OCI-LY1 (cell line): ENCODE measurements around the gene LRIF1.

Source experiments
- EZH2 ChIP-seq: fragments of 200-600 bp; sonication (generic), shearing (Covaris generic); IDR thresholded peaks from 2 replicates; pipeline ENCODE4 v1.8.0; 2017; ENCODE audit warnings: borderline replicate concordance, mixed run types, mild to moderate bottlenecking, antibody characterized with exemption, low read length, moderate library complexity, mixed read lengths
- TF ChIP-seq, protein P1 (sequence below): fragments of 200-600 bp; sonication (generic), shearing (Covaris generic); IDR thresholded peaks from 2 replicates; pipeline ENCODE4 v1.5.1; 2017; ENCODE audit warnings: mild to moderate bottlenecking, antibody characterized with exemption, low read length, moderate library complexity, mixed read lengths

DNA sequence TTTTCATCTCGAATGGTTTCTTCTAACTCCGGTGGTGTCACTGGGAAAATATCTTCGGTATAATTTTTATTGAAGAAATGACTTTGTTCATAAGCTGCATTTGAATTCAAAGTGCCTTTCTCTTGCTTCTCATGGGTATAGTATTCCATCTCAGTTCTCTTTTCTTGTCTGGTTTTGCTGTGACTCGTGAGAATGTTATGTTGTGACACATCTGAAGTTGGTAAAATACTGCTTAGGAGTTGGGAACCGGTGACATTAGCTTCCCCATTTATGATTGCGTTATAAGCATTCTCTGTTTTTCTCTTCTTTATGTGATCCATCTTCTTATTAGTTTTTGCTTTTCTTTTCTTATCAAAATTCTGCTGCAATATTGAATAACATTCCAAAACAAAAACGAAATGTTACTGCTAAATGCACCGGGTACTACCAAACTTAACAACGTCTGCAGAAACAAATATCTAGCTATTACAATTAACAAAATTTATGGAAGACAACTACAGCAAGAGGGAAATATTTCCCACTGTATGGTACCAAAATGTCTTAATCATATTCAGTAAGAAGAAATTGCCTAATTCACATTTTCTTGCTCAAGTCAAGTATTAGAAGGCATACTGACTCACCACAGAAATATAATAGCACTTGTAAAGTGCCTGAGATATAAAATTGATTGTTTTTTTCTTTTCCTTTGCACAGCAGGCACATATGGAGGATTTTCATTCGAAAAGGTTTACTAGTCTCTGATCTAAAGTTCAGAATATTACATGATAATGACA is 15.5 kb downstream of the LRIF1 start:
- TF ChIP-seq, protein P1, sequence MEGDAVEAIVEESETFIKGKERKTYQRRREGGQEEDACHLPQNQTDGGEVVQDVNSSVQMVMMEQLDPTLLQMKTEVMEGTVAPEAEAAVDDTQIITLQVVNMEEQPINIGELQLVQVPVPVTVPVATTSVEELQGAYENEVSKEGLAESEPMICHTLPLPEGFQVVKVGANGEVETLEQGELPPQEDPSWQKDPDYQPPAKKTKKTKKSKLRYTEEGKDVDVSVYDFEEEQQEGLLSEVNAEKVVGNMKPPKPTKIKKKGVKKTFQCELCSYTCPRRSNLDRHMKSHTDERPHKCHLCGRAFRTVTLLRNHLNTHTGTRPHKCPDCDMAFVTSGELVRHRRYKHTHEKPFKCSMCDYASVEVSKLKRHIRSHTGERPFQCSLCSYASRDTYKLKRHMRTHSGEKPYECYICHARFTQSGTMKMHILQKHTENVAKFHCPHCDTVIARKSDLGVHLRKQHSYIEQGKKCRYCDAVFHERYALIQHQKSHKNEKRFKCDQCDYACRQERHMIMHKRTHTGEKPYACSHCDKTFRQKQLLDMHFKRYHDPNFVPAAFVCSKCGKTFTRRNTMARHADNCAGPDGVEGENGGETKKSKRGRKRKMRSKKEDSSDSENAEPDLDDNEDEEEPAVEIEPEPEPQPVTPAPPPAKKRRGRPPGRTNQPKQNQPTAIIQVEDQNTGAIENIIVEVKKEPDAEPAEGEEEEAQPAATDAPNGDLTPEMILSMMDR = no peak
- TF ChIP-seq EZH2 = no peak
